GM19025 (cell line): Measurements from ENCODE around the gene CHN1.

Experiments used
- ATAC-seq: cut with Tn5 transposase; IDR thresholded peaks from one replicate; pipeline ENCODE4 v1.9.1; 2021; ENCODE audit warnings: mild to moderate bottlenecking, low read depth, moderate library complexity; ENCODE audit not compliant: unreplicated experiment

The CHN1 gene

GRCh38 chr2:175012516-175012915 lies 7.3 kb upstream of the CHN1 start:
- ATAC-seq = no peak

GRCh38 chr2:175011505-175011904 lies 6.3 kb upstream of the CHN1 start:
- ATAC-seq = no peak

- no peak for ATAC-seq
These were observed 5.7 kb upstream of the CHN1 start for GRCh38 chr2:175010848-175011254.

- ATAC-seq = no peak
These were observed 4.9 kb upstream of the CHN1 start for GRCh38 chr2:175009917-175010621.

GRCh38 chr2:175008801-175009495 lies 3.8 kb upstream of the CHN1 start:
- ATAC-seq = no peak

- no peak for ATAC-seq
These were observed 2.8 kb upstream of the CHN1 start for GRCh38 chr2:175008009-175008408.

GRCh38 chr2:175007510-175007909 lies 2.3 kb upstream of the CHN1 start:
- ATAC-seq = no peak

- ATAC-seq = no peak
These were observed 1.1 kb upstream of the CHN1 start for GRCh38 chr2:175006281-175006680.

- ATAC-seq = no peak
These were observed 618 bp upstream of the CHN1 start for GRCh38 chr2:175005733-175006264.

GRCh38 chr2:175004730-175004979 lies 526 bp downstream of the CHN1 start:
- peak; percentile 21 for ATAC-seq

- peak; percentile 12 for ATAC-seq
These were observed 1.1 kb downstream of the CHN1 start for GRCh38 chr2:175003875-175004729.

- ATAC-seq = no peak
These were observed 2.5 kb downstream of the CHN1 start for GRCh38 chr2:175002547-175003274.

- ATAC-seq = no peak
These were observed 3.6 kb downstream of the CHN1 start for GRCh38 chr2:175001566-175001965.

- no peak for ATAC-seq
These were observed 8.1 kb downstream of the CHN1 start for GRCh38 chr2:174997110-174997509.

- no peak for ATAC-seq
These were observed 8.6 kb downstream of the CHN1 start for GRCh38 chr2:174996622-174997021.

GRCh38 chr2:174994381-174994780 lies 10.8 kb downstream of the CHN1 start:
- no peak for ATAC-seq

- no peak for ATAC-seq
These were observed 12.3 kb downstream of the CHN1 start for GRCh38 chr2:174992886-174993285.

GRCh38 chr2:174985614-174986013 lies 19.6 kb downstream of the CHN1 start:
- no peak for ATAC-seq

GRCh38 chr2:174984561-174984960 lies 20.6 kb downstream of the CHN1 start:
- no peak for ATAC-seq

- ATAC-seq = no peak
These were observed 23.9 kb downstream of the CHN1 start for GRCh38 chr2:174981331-174981730.

- no peak for ATAC-seq
These were observed 25.2 kb downstream of the CHN1 start for GRCh38 chr2:174979996-174980395.
